Measurements from ENCODE around the gene APOC1. TPM values are rescaled to one million over a fixed set of nuclear protein-coding genes. Genes with fewer than 3 reads are reported as not detected.

The APOC1 gene
- total RNA-seq, 1 experiment from 2014 or later = 250 TPM

- ChIA-PET POLR2A (no interaction called here), CTCF (no interaction called here)
- peaks cover 9% of the 10 kb centered on the region for H3K4me1 ChIP-seq
- H3K9me3 ChIP-seq = no peaks in the 10 kb centered on the region
- peaks cover 15% of the 10 kb centered on the region for H3K36me3 ChIP-seq (ENCODE audit: control insufficient read depth, insufficient read depth, low read length)
- Mint-ChIP-seq H3K27me3 (ENCODE audit: insufficient read depth, unreplicated experiment) (no peaks in the 10 kb centered on the region), H3K4me1 (ENCODE audit: low read depth, unreplicated experiment) (peaks cover 10% of the 10 kb centered on the region), H3K36me3 (ENCODE audit: insufficient read depth, unreplicated experiment) (peaks cover 97% of the 10 kb centered on the region), H3K4me3 (ENCODE audit: unreplicated experiment) (no peak overlapping the region), H3K27ac (ENCODE audit: unreplicated experiment) (no peak overlapping the region), H3K9me3 (ENCODE audit: unreplicated experiment) (no peaks in the 10 kb centered on the region)
- TF ChIP-seq, protein P1, sequence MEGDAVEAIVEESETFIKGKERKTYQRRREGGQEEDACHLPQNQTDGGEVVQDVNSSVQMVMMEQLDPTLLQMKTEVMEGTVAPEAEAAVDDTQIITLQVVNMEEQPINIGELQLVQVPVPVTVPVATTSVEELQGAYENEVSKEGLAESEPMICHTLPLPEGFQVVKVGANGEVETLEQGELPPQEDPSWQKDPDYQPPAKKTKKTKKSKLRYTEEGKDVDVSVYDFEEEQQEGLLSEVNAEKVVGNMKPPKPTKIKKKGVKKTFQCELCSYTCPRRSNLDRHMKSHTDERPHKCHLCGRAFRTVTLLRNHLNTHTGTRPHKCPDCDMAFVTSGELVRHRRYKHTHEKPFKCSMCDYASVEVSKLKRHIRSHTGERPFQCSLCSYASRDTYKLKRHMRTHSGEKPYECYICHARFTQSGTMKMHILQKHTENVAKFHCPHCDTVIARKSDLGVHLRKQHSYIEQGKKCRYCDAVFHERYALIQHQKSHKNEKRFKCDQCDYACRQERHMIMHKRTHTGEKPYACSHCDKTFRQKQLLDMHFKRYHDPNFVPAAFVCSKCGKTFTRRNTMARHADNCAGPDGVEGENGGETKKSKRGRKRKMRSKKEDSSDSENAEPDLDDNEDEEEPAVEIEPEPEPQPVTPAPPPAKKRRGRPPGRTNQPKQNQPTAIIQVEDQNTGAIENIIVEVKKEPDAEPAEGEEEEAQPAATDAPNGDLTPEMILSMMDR (IDR thresholded peaks at IDR 0.05; ENCODE audit: insufficient read depth in 1 of 2, low read depth in 1 of 2, low read length in 1 of 2, severe bottlenecking in 1 of 2, unreplicated experiment in 1 of 2) = no peak
- no peak overlapping the region for H3K4me3 ChIP-seq (ENCODE audit: low read depth, low read length)
- no peak for DNase-seq
- no TSS peak for BruUV-seq (replicated peaks)
- no peaks in the 10 kb centered on the region for H3K27me3 ChIP-seq (replicated peaks; ENCODE audit: control insufficient read depth, insufficient read depth, low read length)
- intact Hi-C loops (cut with micrococcal nuclease; ENCODE audit: unreplicated experiment) = no loop called here
Observed at GRCh38 chr19:44894052-44894400, 20.4 kb upstream of the APOC1 start.

GRCh38 chr19:44894946-44895345, 19.5 kb upstream of the APOC1 start:
- Histone ChIP-seq H3K36me3 (ENCODE audit: control insufficient read depth, insufficient read depth, low read length) (peaks cover 16% of the 10 kb centered on the region), H3K27me3 (replicated peaks; ENCODE audit: control insufficient read depth, insufficient read depth, low read length) (no peaks in the 10 kb centered on the region), H3K9me3 (no peaks in the 10 kb centered on the region), H3K4me1 (peaks cover 9% of the 10 kb centered on the region), H3K4me3 (ENCODE audit: low read depth, low read length) (no peak overlapping the region)
- ChIA-PET POLR2A (interaction anchor here (0.5 to 0.8 kb wide), 2 partner anchors 11 kb away, joined by 3 to 4 read pairs; no protein-coding TSS in a partner anchor), CTCF (interaction anchor here (1.0 kb wide), 1 partner anchor 11 kb away, joined by 3 read pairs; the partner anchor contains the start of gene APOE)
- H3K36me3 Mint-ChIP-seq (ENCODE audit: insufficient read depth, unreplicated experiment) = peaks cover 100% of the 10 kb centered on the region
- no peaks in the 10 kb centered on the region for H3K27me3 Mint-ChIP-seq (ENCODE audit: insufficient read depth, unreplicated experiment)
- intact Hi-C loops (cut with micrococcal nuclease; ENCODE audit: unreplicated experiment) = no loop called here
- H3K9me3 Mint-ChIP-seq (ENCODE audit: unreplicated experiment) = no peaks in the 10 kb centered on the region
- H3K4me3 Mint-ChIP-seq (ENCODE audit: unreplicated experiment) = no peak overlapping the region
- no TSS peak for BruUV-seq (replicated peaks)
- H3K27ac Mint-ChIP-seq (ENCODE audit: unreplicated experiment) = peak overlapping the region; percentile 61
- H3K4me1 Mint-ChIP-seq (ENCODE audit: low read depth, unreplicated experiment) = peaks cover 4% of the 10 kb centered on the region
- TF ChIP-seq, protein P1 (IDR thresholded peaks at IDR 0.05; ENCODE audit: insufficient read depth in 1 of 2, low read depth in 1 of 2, low read length in 1 of 2, severe bottlenecking in 1 of 2, unreplicated experiment in 1 of 2) = no peak
- no peak for DNase-seq

DNA sequence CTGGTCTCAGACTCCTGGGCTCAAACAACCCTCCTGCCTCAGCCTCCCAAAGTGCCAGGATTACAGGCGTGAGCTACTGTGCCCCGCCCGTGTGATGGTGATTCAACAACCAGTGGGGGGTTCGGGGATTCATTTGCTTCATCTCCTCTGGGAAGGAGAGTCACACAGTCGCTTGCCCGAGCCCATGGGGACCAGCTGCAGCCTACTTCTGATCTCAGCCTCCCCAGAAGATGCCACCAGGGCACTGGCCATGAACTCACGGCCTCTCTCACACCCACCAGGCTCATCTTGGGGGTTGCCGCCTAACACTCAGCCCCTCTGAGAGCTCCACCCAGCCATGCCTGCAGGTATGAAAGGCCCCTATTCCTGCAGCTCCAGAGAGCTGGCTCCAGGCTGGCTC, 16.6 kb upstream of the APOC1 start:
- POLR2A ChIA-PET = no interaction called here
- no peak overlapping the region for H3K4me3 Mint-ChIP-seq (ENCODE audit: unreplicated experiment)
- Histone ChIP-seq H3K36me3 (ENCODE audit: control insufficient read depth, insufficient read depth, low read length) (peaks cover 15% of the 10 kb centered on the region), H3K27me3 (replicated peaks; ENCODE audit: control insufficient read depth, insufficient read depth, low read length) (no peaks in the 10 kb centered on the region), H3K9me3 (no peaks in the 10 kb centered on the region), H3K4me1 (no peaks in the 10 kb centered on the region), H3K4me3 (ENCODE audit: low read depth, low read length) (no peak overlapping the region)
- H3K9me3 Mint-ChIP-seq (ENCODE audit: unreplicated experiment) = no peaks in the 10 kb centered on the region
- H3K27ac Mint-ChIP-seq (ENCODE audit: unreplicated experiment) = no peak overlapping the region
- peaks cover 100% of the 10 kb centered on the region for H3K36me3 Mint-ChIP-seq (ENCODE audit: insufficient read depth, unreplicated experiment)
- CTCF ChIA-PET = no interaction called here
- H3K27me3 Mint-ChIP-seq (ENCODE audit: insufficient read depth, unreplicated experiment) = no peaks in the 10 kb centered on the region
- BruUV-seq (replicated peaks) = no TSS peak
- no peaks in the 10 kb centered on the region for H3K4me1 Mint-ChIP-seq (ENCODE audit: low read depth, unreplicated experiment)
- TF ChIP-seq, protein P1 (IDR thresholded peaks at IDR 0.05; ENCODE audit: insufficient read depth in 1 of 2, low read depth in 1 of 2, low read length in 1 of 2, severe bottlenecking in 1 of 2, unreplicated experiment in 1 of 2) = no peak
- no peak for DNase-seq
- intact Hi-C loops (cut with micrococcal nuclease; ENCODE audit: unreplicated experiment) = no loop called here

All from Caco-2 (cell line).